HUES48 (cell line): ENCODE results near the gene ATXN7L2.
"Not testable (repeated sequence)": the region's sequence is repeated elsewhere in the genome, so short reads cannot be mapped to it uniquely, and the experiment has no call there.

Experiments
- H3K27ac ChIP-seq: one replicate; pipeline ENCODE4 v1.7.0; 2013; ENCODE audit warnings: low read depth, low read length, inconsistent platforms
- H3K27me3 ChIP-seq: 2 replicates; pipeline ENCODE4 v1.6.1; 2013; ENCODE audit warnings: mild to moderate bottlenecking, low read length; ENCODE audit not compliant: control insufficient read depth, insufficient read depth
- H3K36me3 ChIP-seq: 2 replicates; pipeline ENCODE4 v1.6.1; 2013; ENCODE audit warnings: low read length; ENCODE audit not compliant: control insufficient read depth, insufficient read depth
- H3K4me1 ChIP-seq: 2 replicates; pipeline ENCODE4 v1.6.1; 2013; ENCODE audit warnings: mild to moderate bottlenecking, low read length; ENCODE audit not compliant: control insufficient read depth, insufficient read depth
- H3K4me3 ChIP-seq: 2 replicates; pipeline ENCODE4 v1.5.1; 2013; ENCODE audit warnings: mild to moderate bottlenecking, low read depth, low read length
- H3K9ac ChIP-seq: 2 replicates; pipeline ENCODE4 v1.6.1; 2013; ENCODE audit warnings: mild to moderate bottlenecking, low read depth, low read length, moderate library complexity
- H3K9me3 ChIP-seq: 2 replicates; pipeline ENCODE4 v1.6.1; 2013; ENCODE audit warnings: low read length; ENCODE audit not compliant: control insufficient read depth, insufficient read depth

Gene ATXN7L2

DNA sequence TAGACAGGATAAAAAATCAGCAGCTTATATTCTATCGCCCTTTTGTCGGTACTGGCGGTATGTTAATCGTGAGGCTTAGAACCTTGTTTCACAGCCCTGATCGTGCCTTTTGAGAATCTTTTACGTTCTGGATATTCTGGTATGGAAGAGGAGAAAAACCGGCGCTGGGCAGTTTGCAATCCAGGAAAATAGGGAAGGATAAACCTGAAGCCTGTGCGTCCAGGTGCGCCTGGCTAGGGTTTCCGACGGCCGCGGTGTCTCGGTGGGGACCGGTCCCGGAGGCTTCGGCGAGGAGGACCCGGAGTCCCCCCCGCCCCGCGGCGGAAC, 17.6 kb upstream of the ATXN7L2 start:
- no peak overlapping the region; the same call in 1 of the 2 replicates for H3K9ac ChIP-seq
- H3K9me3 ChIP-seq = no peaks in the 10 kb centered on the region
- peaks cover 62% of the 10 kb centered on the region for H3K27me3 ChIP-seq
- no peak overlapping the region for H3K27ac ChIP-seq
- peaks cover 11% of the 10 kb centered on the region for H3K4me1 ChIP-seq
- peak overlapping the region; percentile 59 for H3K4me3 ChIP-seq
- no peaks in the 10 kb centered on the region for H3K36me3 ChIP-seq

DNA sequence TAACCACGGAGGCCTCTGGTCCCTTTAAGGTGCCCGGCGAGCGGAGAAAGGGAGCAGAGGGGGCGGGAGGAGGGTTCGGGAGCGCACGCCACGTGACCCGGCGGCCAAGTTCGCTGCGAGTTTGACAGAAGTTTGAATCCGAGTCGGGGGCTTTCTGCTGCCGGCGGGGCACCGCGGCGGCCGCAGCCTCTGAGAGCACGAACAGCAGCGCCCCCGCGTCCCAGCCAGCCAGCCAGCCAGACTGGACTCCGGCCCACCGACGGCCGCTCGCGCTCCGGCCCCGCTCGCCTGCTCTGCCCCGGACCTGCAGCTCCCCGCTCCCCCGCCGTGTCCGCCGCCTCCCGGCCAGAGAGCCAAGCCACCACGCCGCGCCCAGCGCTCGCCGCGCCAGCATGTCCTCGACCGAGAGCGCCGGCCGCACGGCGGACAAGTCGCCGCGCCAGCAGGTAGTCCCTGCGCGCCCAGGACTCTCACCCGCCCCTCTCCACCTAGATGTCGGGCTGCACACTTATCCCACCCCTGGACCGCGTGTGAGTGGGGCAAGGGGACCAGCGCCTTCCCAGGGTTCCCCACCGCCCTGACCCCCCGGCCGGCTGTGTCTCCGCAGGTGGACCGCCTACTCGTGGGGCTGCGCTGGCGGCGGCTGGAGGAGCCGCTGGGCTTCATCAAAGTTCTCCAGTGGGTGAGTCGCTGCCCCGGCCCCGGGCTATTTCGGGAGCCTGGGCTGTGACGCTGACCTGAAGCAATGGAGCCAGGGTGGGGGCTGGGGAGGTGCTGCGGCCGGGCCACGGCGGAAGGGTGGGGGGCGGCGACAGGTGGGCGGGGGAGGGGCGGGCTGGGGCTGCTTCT, 17.0 kb upstream of the ATXN7L2 start, which contains the start of gene SYPL2:
SYPL2 (plus strand) TSS at position 95 of the 849 bp plus-strand sequence; CDS start at position 393, 298 bp downstream.
- H3K27ac ChIP-seq = no peak within 1 kb of the TSS
- H3K9ac ChIP-seq = no peak within 1 kb of the TSS; the same call in 1 of the 2 replicates
- H3K4me3 ChIP-seq = peak within 1 kb of the TSS; percentile 59
- peaks cover 62% of the 10 kb centered on the region for H3K27me3 ChIP-seq
- H3K36me3 ChIP-seq = no peaks in the 10 kb centered on the region
- H3K4me1 ChIP-seq = peaks cover 11% of the 10 kb centered on the region
- H3K9me3 ChIP-seq = no peaks in the 10 kb centered on the region

DNA sequence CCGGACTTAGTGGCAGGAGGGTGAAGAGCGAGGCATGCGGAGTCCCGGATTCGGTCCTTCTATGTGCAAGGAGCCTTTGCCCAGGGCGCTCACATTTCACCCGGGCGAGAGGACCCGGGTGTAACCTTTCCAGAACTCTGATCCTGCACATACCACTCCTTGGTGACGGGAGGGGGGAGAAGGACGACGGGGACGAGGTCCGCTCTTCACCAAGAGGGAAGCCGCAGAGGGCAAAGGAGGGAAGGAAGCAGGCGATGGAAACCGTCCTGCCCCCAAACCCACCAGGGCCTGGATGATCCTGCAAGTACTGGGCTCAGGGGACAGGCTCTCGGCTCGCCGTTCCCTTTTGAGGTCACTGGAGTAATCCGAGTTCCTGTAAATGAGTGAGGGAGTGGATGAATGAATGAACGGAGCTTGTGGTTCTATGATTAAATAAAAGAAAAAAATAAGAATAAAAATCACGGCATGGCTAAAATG, 16.4 kb upstream of the ATXN7L2 start:
- peaks cover 11% of the 10 kb centered on the region for H3K4me1 ChIP-seq
- H3K27ac ChIP-seq = no peak overlapping the region
- peak overlapping the region; percentile 59 for H3K4me3 ChIP-seq
- H3K36me3 ChIP-seq = no peaks in the 10 kb centered on the region
- H3K9me3 ChIP-seq = no peaks in the 10 kb centered on the region
- H3K27me3 ChIP-seq = peaks cover 62% of the 10 kb centered on the region
- H3K9ac ChIP-seq = no peak overlapping the region

DNA sequence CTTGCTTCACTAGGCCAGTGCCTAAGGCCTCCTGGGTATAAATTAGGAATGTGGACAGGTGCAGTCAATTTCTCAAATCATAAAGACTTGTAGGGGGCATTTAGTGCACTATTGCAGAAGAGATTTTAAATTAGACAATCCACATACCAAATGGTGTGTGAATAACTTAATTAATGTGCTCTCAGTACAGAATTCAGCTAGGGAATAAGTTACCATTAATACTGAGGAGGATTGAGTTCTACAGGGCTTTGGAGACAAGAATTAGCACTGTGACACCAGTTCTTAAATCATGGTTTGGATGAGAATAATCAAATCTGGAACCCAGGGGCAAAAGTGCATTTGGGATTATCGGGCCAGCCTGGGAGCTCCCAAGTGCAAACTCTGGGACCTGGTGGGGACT, 15.6 kb upstream of the ATXN7L2 start:
- no peaks in the 10 kb centered on the region for H3K36me3 ChIP-seq
- no peak overlapping the region for H3K9ac ChIP-seq
- no peak overlapping the region for H3K27ac ChIP-seq
- peaks cover 58% of the 10 kb centered on the region for H3K27me3 ChIP-seq
- no peaks in the 10 kb centered on the region for H3K9me3 ChIP-seq
- no peak overlapping the region for H3K4me3 ChIP-seq
- peaks cover 11% of the 10 kb centered on the region for H3K4me1 ChIP-seq

DNA sequence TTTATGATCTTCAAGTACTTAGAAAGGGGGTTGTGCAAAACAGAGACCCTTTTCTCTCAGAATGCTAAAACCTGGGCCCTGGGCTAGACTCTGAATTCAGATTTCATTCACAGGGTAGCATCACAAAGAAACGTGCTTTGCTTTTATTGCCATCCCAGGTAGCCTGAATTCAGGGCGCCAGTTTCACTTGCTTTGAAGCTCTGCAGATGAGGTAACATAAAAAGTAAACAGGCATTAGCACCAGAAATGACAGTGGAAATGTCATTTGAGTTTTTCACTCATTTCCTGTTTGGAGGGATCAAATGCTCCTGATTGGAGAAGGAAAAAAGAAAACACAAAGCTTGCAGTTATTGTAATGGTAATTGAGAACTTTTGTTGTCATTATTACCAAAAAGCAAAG, 14.8 kb upstream of the ATXN7L2 start:
- H3K4me3 ChIP-seq = no peak overlapping the region
- H3K27ac ChIP-seq = no peak overlapping the region
- peaks cover 53% of the 10 kb centered on the region for H3K27me3 ChIP-seq
- no peaks in the 10 kb centered on the region for H3K36me3 ChIP-seq
- no peaks in the 10 kb centered on the region for H3K9me3 ChIP-seq
- H3K9ac ChIP-seq = no peak overlapping the region
- peaks cover 11% of the 10 kb centered on the region for H3K4me1 ChIP-seq

DNA sequence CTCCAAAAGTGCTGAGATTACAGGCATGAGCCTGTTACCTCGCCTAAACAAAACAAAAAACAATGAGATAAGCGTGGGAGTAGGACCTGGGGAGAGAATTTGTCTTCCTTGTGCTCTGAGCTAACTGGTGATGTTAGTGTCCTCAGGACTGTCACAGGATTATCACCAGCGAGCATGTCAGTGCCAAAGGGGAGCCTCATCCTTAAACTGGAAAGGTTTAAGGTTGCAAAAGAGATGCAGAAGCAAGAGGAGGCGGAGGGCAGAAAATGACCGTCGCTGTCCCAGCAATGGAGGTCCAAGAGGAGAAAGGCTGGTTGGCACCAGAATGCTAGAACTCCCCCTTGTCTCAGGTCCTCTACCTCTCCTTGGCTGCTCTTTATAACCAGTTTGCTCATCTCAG, 13.5 kb upstream of the ATXN7L2 start:
- peaks cover 40% of the 10 kb centered on the region for H3K27me3 ChIP-seq
- no peak overlapping the region for H3K4me3 ChIP-seq
- peaks cover 11% of the 10 kb centered on the region for H3K4me1 ChIP-seq

DNA sequence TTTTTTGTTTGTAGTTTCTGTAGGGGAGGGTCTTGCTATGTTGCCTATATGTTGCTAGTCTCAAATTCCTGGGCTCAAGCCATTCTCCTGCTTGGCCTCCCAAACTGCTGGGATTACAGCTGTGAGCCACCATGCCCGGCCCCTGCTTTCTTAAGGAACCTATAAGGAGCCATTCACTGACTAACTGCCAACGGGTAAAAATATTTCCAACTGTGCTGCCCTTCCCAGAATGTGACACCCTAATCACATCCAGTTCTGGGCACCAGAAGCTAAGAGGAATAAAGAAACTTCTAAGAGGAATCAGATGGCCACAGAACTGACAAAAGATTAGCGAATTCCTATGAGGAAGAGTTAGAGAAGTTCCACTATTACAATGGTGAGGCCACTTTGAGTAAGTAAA, 10.9 kb upstream of the ATXN7L2 start:
- peaks cover 11% of the 10 kb centered on the region for H3K4me1 ChIP-seq
- H3K9me3 ChIP-seq = no peaks in the 10 kb centered on the region
- H3K4me3 ChIP-seq = no peak overlapping the region
- peaks cover 15% of the 10 kb centered on the region for H3K27me3 ChIP-seq
- H3K27ac ChIP-seq = no peak overlapping the region
- no peaks in the 10 kb centered on the region for H3K36me3 ChIP-seq
- no peak overlapping the region for H3K9ac ChIP-seq

More for the DNA sequence above, 13.5 kb upstream of the ATXN7L2 start:
- Histone ChIP-seq H3K9me3 (no peaks in the 10 kb centered on the region), H3K27ac (no peak overlapping the region), H3K9ac (no peak overlapping the region), H3K36me3 (no peaks in the 10 kb centered on the region)

DNA sequence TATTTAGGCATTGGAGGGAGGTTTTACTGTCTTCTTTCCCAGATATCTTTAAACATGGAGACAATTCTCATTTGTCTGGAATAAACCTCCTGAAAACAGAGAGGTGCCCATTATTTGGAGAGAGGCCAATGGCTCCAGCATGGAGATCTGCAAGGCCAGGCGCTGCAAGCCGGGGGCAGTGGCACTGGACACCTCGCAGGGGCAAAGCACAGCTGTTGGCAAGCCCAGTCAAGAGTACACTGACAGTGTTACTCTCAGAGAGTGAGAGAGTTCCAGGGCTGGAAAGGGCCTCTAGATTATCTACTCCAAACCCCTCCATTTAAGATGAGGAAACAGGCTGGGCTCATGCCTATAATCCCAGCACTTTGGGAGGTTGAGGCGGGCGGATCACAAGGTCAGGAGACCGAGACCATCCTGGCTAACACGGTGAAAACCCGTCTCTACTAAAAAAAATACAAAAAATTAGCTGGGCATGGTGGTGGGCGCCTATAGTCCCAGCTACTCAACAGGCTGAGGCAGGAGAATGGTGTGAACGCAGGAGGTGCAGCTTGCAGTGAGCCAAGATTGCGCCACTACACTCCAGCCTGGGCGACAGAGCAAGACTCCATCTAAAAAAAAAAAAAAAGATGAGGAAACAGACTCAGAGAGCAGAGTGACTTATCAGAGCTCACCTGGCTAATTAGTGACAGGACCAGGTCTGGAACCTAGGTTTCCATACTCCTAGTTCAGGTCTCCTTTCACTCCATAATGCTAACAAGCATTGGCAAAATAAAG, 10.2 kb upstream of the ATXN7L2 start:
- not testable (repeated sequence) for H3K9me3 ChIP-seq, H3K27ac ChIP-seq, H3K4me1 ChIP-seq, H3K9ac ChIP-seq, H3K4me3 ChIP-seq, H3K27me3 ChIP-seq, H3K36me3 ChIP-seq

DNA sequence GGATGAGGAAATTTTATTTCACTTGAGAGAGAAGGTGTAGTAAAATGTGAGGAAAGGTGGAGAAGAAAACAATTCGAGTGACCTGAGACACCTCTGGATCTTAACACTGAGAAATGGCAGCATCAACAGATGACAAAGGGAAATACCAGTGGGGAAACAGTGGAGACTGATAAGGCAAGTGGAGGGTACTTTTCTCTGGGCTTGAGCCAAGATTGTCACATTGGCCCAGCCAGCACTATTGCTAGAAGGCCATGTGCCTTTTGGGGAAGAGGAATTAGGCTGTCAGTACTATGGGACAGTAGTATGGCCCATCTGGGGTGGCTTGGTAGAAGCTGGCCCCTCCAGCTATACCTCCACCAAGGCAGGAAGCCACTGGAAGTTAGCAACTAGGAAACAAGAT, 9.0 kb upstream of the ATXN7L2 start:
- no peaks in the 10 kb centered on the region for H3K9me3 ChIP-seq
- no peaks in the 10 kb centered on the region for H3K36me3 ChIP-seq
- H3K4me1 ChIP-seq = no peaks in the 10 kb centered on the region
- no peak overlapping the region for H3K27ac ChIP-seq
- no peak overlapping the region for H3K4me3 ChIP-seq
- no peak overlapping the region for H3K9ac ChIP-seq
- 0 out of 2 replicates have a peak, but pooled peaks cover 5% of the 10 kb centered on the region for H3K27me3 ChIP-seq

DNA sequence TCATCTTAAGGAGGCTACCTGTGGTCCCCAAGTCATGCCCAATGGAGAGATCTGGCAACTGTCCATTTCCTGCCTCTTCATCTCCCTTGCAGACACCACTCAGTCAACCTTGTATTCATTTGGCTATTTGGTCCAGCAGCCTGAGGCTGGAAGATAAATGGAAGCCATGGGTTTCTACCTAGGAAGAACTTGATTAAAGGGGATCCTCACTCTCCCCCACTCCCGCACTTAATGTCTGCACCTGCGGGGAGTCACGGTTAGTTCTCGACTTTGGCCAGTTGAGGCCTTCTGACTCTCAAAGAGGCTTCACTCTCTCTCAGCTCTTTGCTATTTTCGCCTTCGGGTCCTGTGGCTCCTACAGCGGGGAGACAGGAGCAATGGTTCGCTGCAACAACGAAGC, 8.4 kb upstream of the ATXN7L2 start:
- no peak overlapping the region for H3K4me3 ChIP-seq

DNA sequence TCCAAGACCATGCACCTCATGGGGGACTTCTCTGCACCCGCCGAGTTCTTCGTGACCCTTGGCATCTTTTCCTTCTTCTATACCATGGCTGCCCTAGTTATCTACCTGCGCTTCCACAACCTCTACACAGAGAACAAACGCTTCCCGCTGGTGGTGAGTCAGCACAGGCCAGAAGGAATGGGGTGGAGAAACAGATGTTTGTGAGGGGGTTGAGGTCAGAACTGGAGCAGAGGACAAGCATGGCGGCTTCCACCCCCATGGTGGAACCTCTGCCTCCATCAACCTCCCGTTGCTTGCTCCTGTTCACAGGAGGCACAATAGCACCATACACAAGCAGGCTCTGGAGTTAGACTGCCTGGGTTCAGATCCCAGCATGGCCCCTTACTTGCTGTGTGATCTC, 6.9 kb upstream of the ATXN7L2 start:
- Histone ChIP-seq H3K9ac (no peak overlapping the region), H3K4me3 (no peak overlapping the region), H3K36me3 (no peaks in the 10 kb centered on the region), H3K9me3 (no peaks in the 10 kb centered on the region), H3K4me1 (no peaks in the 10 kb centered on the region), H3K27me3 (no peaks in the 10 kb centered on the region), H3K27ac (no peak overlapping the region)

More for the DNA sequence above, 8.4 kb upstream of the ATXN7L2 start:
- Histone ChIP-seq H3K9ac (no peak overlapping the region), H3K4me1 (no peaks in the 10 kb centered on the region), H3K27me3 (0 out of 2 replicates have a peak, but pooled peaks cover 3% of the 10 kb centered on the region), H3K27ac (no peak overlapping the region), H3K9me3 (no peaks in the 10 kb centered on the region), H3K36me3 (no peaks in the 10 kb centered on the region)
